Mesenchymal stem cell (in vitro differentiated cells and primary cell): Measurements from ENCODE around the gene RNU5D-1.

Experiments used
- DNase-seq: peaks from one replicate; pipeline ENCODE4 v3.0.0-alpha.2; 2013
- H2AFZ ChIP-seq: one replicate; pipeline ENCODE4 v1.6.1; 2013; ENCODE audit warnings: low read depth, mild to moderate bottlenecking, control low read depth, inconsistent platforms, low read length, moderate library complexity
- H2AK5ac ChIP-seq: 2 replicates; pipeline ENCODE4 v1.6.1; 2013; ENCODE audit warnings: low read length, moderate library complexity, mild to moderate bottlenecking, inconsistent platforms; ENCODE audit not compliant: severe bottlenecking
- H2BK120ac ChIP-seq: one replicate; pipeline ENCODE4 v1.6.1; 2013; ENCODE audit warnings: low read depth, mild to moderate bottlenecking, inconsistent platforms, low read length, moderate library complexity
- H2BK12ac ChIP-seq, 2 experiments: one replicate each; pipeline ENCODE4 v1.6.1; 2013; ENCODE audit warnings: inconsistent platforms in 2 of 2, low read length in 2 of 2, mild to moderate bottlenecking in 2 of 2, moderate library complexity in 2 of 2, control low read depth in 1 of 2
- H2BK15ac ChIP-seq: one replicate; pipeline ENCODE4 v1.6.1; 2013; ENCODE audit warnings: mild to moderate bottlenecking, low read depth, inconsistent platforms; ENCODE audit not compliant: poor library complexity, severe bottlenecking
- H2BK5ac ChIP-seq: 2 replicates; pipeline ENCODE4 v1.6.1; 2013; ENCODE audit warnings: low read depth, mild to moderate bottlenecking, low read length, control low read depth, inconsistent platforms; ENCODE audit not compliant: poor library complexity, severe bottlenecking
- H3K14ac ChIP-seq, 2 experiments: one replicate each; pipeline ENCODE4 v1.6.1; 2013; ENCODE audit warnings: inconsistent platforms in 2 of 2, low read length in 2 of 2, control low read depth in 1 of 2, mild to moderate bottlenecking in 1 of 2, moderate library complexity in 1 of 2
- H3K18ac ChIP-seq, 2 experiments: one replicate each; pipeline ENCODE4 v1.6.1; 2013; ENCODE audit warnings: inconsistent platforms in 2 of 2, low read length in 2 of 2, control low read depth in 1 of 2, low read depth in 1 of 2, mild to moderate bottlenecking in 1 of 2
- H3K23ac ChIP-seq, 2 experiments: one replicate each; pipeline ENCODE4 v1.6.1; 2013; ENCODE audit warnings: inconsistent platforms in 2 of 2, low read length in 2 of 2, mild to moderate bottlenecking in 2 of 2, moderate library complexity in 2 of 2, control low read depth in 1 of 2
- H3K27ac ChIP-seq: 2 replicates; pipeline ENCODE4 v1.5.1; 2013; ENCODE audit warnings: mild to moderate bottlenecking, moderate library complexity, low read length, control low read depth, inconsistent platforms; ENCODE audit not compliant: poor library complexity, severe bottlenecking
- H3K27me3 ChIP-seq, 2 experiments: 2 replicates each; pipeline versions ENCODE4 v1.6.1 to v1.7.0; 2013; ENCODE audit warnings: low read length in 2 of 2, mild to moderate bottlenecking in 2 of 2, moderate library complexity in 2 of 2, control low read depth in 1 of 2, inconsistent platforms in 1 of 2; ENCODE audit not compliant: control insufficient read depth in 1 of 2, insufficient read depth in 1 of 2
- H3K36me3 ChIP-seq, 2 experiments: 2 replicates each; pipeline versions ENCODE4 v1.6.1 to v1.7.0; 2013; ENCODE audit warnings: low read length in 2 of 2, control low read depth in 1 of 2, inconsistent platforms in 1 of 2, low read depth in 1 of 2, mild to moderate bottlenecking in 1 of 2; ENCODE audit not compliant: insufficient read depth in 2 of 2, control insufficient read depth in 1 of 2
- H3K4ac ChIP-seq, 2 experiments: one replicate each; pipeline ENCODE4 v1.6.1; 2013; ENCODE audit warnings: inconsistent platforms in 2 of 2, low read length in 2 of 2, mild to moderate bottlenecking in 2 of 2, moderate library complexity in 2 of 2, control low read depth in 1 of 2, low read depth in 1 of 2
- H3K4me1 ChIP-seq: 2 replicates; pipeline ENCODE4 v1.6.1; 2013; ENCODE audit warnings: low read depth, low read length, control low read depth; ENCODE audit not compliant: control insufficient read depth, insufficient read depth
- H3K4me2 ChIP-seq: 2 replicates; pipeline ENCODE4 v1.6.1; 2013; ENCODE audit warnings: low read length, mild to moderate bottlenecking, inconsistent platforms; ENCODE audit not compliant: poor library complexity, severe bottlenecking
- H3K4me3 ChIP-seq, 2 experiments: 2 replicates each; pipeline versions ENCODE4 v1.5.1 to v1.7.0; 2013; ENCODE audit warnings: low read length in 2 of 2, mild to moderate bottlenecking in 2 of 2, control low read depth in 1 of 2, low read depth in 1 of 2; ENCODE audit not compliant: insufficient read depth in 1 of 2
- H3K79me1 ChIP-seq: replicated peaks from 2 replicates; pipeline ENCODE4 v1.6.1; 2013; ENCODE audit warnings: mild to moderate bottlenecking, control low read depth, low read length, inconsistent platforms; ENCODE audit not compliant: poor library complexity, severe bottlenecking
- H3K9ac ChIP-seq: 2 replicates; pipeline ENCODE4 v1.7.0; 2013; ENCODE audit warnings: mild to moderate bottlenecking, low read length, moderate library complexity
- H3K9me3 ChIP-seq: 2 replicates; pipeline ENCODE4 v1.7.0; 2013; ENCODE audit warnings: mild to moderate bottlenecking, low read length; ENCODE audit not compliant: control insufficient read depth
- H4K8ac ChIP-seq: one replicate; pipeline ENCODE4 v1.6.1; 2013; ENCODE audit warnings: inconsistent platforms, mild to moderate bottlenecking, low read length, moderate library complexity
- H4K91ac ChIP-seq: one replicate; pipeline ENCODE4 v1.6.1; 2013; ENCODE audit warnings: mild to moderate bottlenecking, low read length, inconsistent platforms
- WGBS: methylation state at CpG from one replicate; pipeline ENCODE4 v1.1.7; 2013; ENCODE audit warnings: mixed read lengths; 5-methylcytosine and 5-hydroxymethylcytosine counted together

RNU5D-1 gene

DNA sequence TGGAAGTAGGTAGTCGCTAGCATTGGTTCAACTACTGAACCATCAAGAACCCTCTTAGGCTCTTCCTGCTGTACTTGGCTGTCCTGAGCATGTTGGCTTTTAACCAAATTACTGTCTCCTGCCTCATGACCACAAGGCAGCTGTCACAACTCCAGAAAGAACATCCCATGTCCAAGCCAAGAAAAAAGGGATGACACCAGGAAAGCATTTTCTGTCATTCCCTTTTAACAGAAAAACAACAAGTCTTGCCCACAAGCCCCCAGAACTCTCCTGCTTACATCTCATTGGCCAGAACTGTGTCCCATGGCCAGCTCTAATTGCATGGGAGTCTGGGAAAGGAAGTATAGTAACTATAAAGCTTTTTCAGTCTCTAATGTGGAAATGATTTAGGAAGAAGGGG lies 2.4 kb upstream of the RNU5D-1 start:
- Histone ChIP-seq H3K36me3 (no peaks in the 10 kb centered on the region), H3K4me3 (no peak overlapping the region), H2AK5ac (peak overlapping the region; percentile 19), H3K27ac (no peak overlapping the region), H3K9me3 (no peaks in the 10 kb centered on the region), H4K91ac (no peak overlapping the region), H2BK15ac (no peak overlapping the region), H3K4me1 (peaks cover 4% of the 10 kb centered on the region), H3K27me3 (no peaks in the 10 kb centered on the region), H3K23ac (no peak overlapping the region), H2AFZ (no peak overlapping the region), H2BK5ac (no peak overlapping the region), H3K9ac (no peak overlapping the region), H2BK12ac (no peak overlapping the region), H4K8ac (no peak overlapping the region), H3K4ac (no peak overlapping the region), H3K79me1 (no peaks in the 10 kb centered on the region), H2BK120ac (no peak overlapping the region), H3K18ac (no peak overlapping the region), H3K14ac (no peak overlapping the region), H3K4me2 (no peak overlapping the region)
- peak; percentile 70 for DNase-seq
- WGBS, result 88% methylated on average over 1 of the region's 1 CpG

DNA sequence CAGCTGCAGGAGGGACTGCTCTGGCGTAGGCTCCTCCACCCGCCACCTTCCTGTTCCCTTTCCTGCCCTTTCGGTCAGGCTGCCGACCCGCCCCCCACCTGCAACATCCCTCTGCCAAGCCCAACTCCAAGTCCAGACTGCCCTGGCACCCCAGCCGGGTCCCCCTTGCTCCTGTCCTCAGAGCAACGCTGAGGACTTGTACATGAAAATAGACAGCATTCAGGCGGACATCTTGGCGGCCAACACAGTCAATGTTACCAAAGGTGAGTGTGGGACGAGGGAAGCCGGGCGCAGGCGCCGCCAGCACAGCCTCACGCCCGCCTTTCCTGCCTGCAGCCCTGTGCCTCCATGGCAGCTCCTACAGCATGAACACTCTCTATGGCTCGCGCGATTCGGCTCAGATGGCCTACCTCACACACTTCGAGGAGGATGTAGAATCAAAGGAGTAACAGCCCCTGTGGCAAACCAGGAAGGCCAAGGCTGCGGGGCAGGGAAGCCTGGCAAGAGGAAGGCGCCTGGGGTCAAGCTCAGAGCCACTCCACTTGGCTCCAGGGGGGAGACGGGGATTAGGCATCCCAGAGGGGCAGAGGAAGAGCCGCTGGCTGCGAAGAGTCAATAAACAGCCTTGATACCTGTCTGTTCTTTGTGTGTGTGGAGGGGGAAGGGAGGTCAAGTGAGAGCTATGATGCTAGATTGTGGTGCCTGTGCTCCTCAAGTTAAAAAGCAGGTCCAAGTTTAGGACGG lies 5.8 kb downstream of the RNU5D-1 start:
- H3K9ac ChIP-seq, result no peak overlapping the region
- DNase-seq, result no peak
- H3K27me3 ChIP-seq, result no peaks in the 10 kb centered on the region
- no peak overlapping the region for H2AK5ac ChIP-seq
- H3K23ac ChIP-seq, result no peak overlapping the region
- H2BK12ac ChIP-seq, result no peak overlapping the region
- no peak overlapping the region for H4K91ac ChIP-seq
- peaks cover 8% of the 10 kb centered on the region for H3K4me1 ChIP-seq
- no peak overlapping the region for H3K27ac ChIP-seq
- no peaks in the 10 kb centered on the region for H3K79me1 ChIP-seq
- no peak overlapping the region for H2BK5ac ChIP-seq
- H4K8ac ChIP-seq, result no peak overlapping the region
- no peak overlapping the region for H3K4me3 ChIP-seq
- no peak overlapping the region for H3K14ac ChIP-seq
- 94% methylated on average over 27 of the region's 27 CpGs for WGBS
- no peak overlapping the region for H2BK120ac ChIP-seq
- no peak overlapping the region for H3K18ac ChIP-seq
- H3K9me3 ChIP-seq, result no peaks in the 10 kb centered on the region
- H2BK15ac ChIP-seq, result no peak overlapping the region
- H3K4me2 ChIP-seq, result no peak overlapping the region
- H3K36me3 ChIP-seq, result no peaks in the 10 kb centered on the region
- H2AFZ ChIP-seq, result no peak overlapping the region
- no peak overlapping the region for H3K4ac ChIP-seq

DNA sequence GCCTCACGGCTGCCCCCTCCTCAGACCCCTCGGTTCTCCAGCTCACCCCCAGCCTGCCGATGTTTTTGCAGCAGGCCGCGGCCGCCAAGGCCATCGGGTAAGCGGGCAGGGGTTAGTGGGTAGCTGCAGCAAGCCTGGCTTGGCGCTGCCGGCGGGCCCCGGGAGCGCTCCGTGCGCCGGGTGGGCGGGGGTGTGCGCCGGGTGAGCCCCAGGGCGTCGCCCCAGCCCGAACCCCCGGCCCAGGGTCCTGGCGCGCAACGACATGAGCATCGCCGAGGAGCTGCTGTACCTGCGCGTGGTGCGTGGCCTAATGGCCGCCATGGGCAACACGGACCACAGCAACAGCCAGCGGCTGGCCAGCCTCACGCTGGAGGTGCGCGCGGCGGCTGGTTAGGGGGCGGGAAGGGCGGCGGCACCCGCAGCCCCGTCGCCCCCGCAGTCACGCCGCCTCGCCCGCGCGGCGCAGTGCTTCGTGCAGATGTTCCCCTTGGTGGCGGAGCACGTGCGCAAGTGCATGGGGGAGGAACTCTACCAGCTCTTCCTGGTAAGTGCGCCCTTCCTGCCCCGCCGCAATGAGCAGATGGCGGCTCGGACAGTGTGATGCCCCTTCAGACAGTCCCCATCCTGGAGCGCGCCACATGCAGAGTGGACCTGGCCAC lies 6.5 kb downstream of the RNU5D-1 start:
- Histone ChIP-seq H2AK5ac (no peak overlapping the region), H3K27me3 (no peaks in the 10 kb centered on the region), H3K14ac (no peak overlapping the region), H3K18ac (no peak overlapping the region), H2AFZ (no peak overlapping the region), H3K23ac (no peak overlapping the region), H3K4me2 (no peak overlapping the region), H3K9ac (no peak overlapping the region), H4K91ac (peak overlapping the region; percentile 31), H3K79me1 (no peaks in the 10 kb centered on the region), H3K4me1 (peaks cover 5% of the 10 kb centered on the region), H2BK5ac (no peak overlapping the region), H3K36me3 (no peaks in the 10 kb centered on the region), H2BK12ac (no peak overlapping the region), H3K4ac (no peak overlapping the region), H2BK120ac (no peak overlapping the region), H3K4me3 (no peak overlapping the region), H4K8ac (no peak overlapping the region), H3K9me3 (no peaks in the 10 kb centered on the region), H2BK15ac (no peak overlapping the region), H3K27ac (no peak overlapping the region)
- 98% methylated on average over 63 of the region's 64 CpGs for WGBS
- DNase-seq, result no peak

DNA sequence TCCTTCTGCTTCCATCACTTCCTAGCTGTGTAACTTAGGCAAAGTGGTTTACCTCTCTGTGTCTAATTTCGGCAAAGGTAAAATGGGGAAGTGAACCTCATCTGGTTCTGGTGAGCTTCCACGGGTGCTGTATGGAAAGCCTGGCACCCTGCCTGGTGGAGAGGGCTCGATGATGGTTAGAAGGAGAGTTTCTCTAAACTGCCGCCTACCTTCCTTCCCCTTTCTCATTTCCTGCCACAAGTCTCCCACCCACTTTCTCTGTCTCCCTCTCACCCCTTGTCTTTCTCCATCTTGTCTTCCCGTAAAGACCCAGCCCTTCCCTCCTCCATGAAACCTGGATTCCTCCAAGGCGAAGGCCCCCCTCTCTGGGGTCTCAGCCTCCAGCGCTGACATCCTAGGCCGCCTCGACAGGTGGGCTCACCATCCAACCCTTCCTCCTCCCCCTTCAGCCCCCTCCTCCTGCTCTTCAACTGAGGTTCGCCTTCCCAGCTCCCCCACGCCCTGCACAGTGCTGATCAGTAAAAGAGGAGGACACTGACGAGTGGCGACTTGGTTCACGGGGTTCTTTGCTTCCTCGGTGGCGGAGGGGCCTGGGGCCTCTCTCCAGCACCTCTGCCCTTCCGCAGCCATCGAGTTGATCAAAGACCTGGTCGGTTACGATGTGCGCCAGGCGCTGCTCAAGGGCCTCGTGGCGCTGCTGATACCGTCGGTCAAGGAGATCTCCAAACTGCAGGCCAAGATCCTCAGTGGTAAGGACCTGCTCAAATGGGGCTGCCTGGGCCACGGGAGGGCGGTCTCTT lies 7.3 kb downstream of the RNU5D-1 start:
- H4K91ac ChIP-seq, result peak overlapping the region; percentile 31
- no peak overlapping the region for H3K27ac ChIP-seq
- H3K14ac ChIP-seq, result no peak overlapping the region
- no peak overlapping the region for H3K18ac ChIP-seq
- no peak overlapping the region for H2AFZ ChIP-seq
- no peak overlapping the region for H2BK5ac ChIP-seq
- no peak overlapping the region for H3K9ac ChIP-seq
- no peaks in the 10 kb centered on the region for H3K36me3 ChIP-seq
- H3K9me3 ChIP-seq, result no peaks in the 10 kb centered on the region
- no peak overlapping the region for H2BK15ac ChIP-seq
- H3K27me3 ChIP-seq, result no peaks in the 10 kb centered on the region
- no peak overlapping the region for H2BK120ac ChIP-seq
- no peak overlapping the region for H2BK12ac ChIP-seq
- no peak overlapping the region for H3K4ac ChIP-seq
- H3K23ac ChIP-seq, result no peak overlapping the region
- H3K4me2 ChIP-seq, result no peak overlapping the region
- no peak for DNase-seq
- 97% methylated on average over 28 of the region's 28 CpGs for WGBS
- peaks cover 6% of the 10 kb centered on the region for H3K4me1 ChIP-seq
- H4K8ac ChIP-seq, result no peak overlapping the region
- H2AK5ac ChIP-seq, result no peak overlapping the region
- no peak overlapping the region for H3K4me3 ChIP-seq
- H3K79me1 ChIP-seq, result no peaks in the 10 kb centered on the region
